ENCODE data around the gene TIMM50. TPM values are rescaled to one million over a fixed set of nuclear protein-coding genes. Genes with fewer than 3 reads are reported as not detected.

TIMM50 gene
- total RNA-seq (ENCODE audit: low replicate concordance): 39.9 and 79.3 TPM in 2 replicates

DNA sequence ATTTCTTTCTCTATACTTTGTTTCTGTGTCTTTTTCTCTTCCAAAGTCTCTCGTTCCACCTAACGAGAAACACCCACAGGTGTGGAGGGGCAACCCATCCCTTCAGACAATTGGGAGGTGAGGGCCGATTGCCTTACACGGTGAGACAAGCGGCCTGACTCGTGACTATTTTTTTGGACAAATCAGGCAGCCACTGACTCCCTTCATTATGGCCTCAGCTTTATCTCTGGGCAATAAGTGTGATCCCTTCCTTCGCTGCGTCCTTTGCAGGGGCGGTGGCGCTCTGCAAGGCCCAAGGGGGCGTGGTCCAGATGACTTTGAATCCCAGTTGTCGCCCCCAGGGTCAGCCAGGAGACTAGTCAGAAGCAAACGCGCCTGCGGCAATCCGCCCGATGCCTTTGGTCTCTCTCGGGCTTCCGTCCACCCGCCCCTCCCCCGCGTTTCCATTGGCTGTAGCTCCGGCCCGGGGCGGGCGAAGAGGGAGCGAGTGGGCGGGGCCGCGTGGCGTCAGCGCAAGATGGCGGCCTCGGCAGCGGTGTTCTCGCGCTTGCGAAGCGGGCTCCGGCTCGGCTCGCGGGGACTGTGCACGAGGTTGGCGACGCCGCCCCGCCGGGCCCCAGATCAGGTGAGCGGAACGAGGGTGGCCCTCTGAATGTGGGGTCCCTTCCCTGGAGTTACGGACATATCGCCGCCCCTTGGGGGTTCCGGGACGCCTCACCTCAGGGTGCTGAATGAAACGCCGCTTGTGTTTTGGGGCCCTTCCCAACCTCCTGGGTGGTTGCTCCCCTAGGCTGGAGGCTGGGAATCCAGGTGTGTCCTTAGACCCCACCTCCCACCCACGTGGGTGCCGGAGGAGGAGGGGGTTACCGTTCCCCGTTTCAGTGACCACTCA, at the start of gene TIMM50:
Gene TIMM50 (plus strand): TSS at position 502 of the 892 bp plus-strand sequence. CDS start 16 bp downstream, at position 518.
- peak within 1 kb of the TSS; percentile 91 for H3K4me3 Mint-ChIP-seq
- Histone ChIP-seq H3K27ac (peak within 1 kb of the TSS; percentile 34), H3F3A (ENCODE audit: low read depth) (peaks cover 25% of the 10 kb centered on the region), H3K36me3 (no peaks in the 10 kb centered on the region), H4K20me1 (ENCODE audit: low read depth) (peaks cover 6% of the 10 kb centered on the region), H3K4me3 (peak within 1 kb of the TSS; percentile 99), H3K79me2 (ENCODE audit: low read depth) (peaks cover 26% of the 10 kb centered on the region), H3K4me2 (peak within 1 kb of the TSS; percentile 95), H2AFZ (replicated peaks) (peak within 1 kb of the TSS; percentile 82), H3K4me1 (peaks cover 16% of the 10 kb centered on the region), H3K9ac (peak within 1 kb of the TSS; percentile 97), H3K27me3 (no peaks in the 10 kb centered on the region), H3K9me3 (ENCODE audit: low read depth) (no peaks in the 10 kb centered on the region)
- H3K9me3 Mint-ChIP-seq: no peaks in the 10 kb centered on the region
- H3K27ac Mint-ChIP-seq: peak within 1 kb of the TSS; percentile 85
- peak; percentile 99 for DNase-seq (ENCODE audit: low spot score)
- TF ChIP-seq, protein P1, sequence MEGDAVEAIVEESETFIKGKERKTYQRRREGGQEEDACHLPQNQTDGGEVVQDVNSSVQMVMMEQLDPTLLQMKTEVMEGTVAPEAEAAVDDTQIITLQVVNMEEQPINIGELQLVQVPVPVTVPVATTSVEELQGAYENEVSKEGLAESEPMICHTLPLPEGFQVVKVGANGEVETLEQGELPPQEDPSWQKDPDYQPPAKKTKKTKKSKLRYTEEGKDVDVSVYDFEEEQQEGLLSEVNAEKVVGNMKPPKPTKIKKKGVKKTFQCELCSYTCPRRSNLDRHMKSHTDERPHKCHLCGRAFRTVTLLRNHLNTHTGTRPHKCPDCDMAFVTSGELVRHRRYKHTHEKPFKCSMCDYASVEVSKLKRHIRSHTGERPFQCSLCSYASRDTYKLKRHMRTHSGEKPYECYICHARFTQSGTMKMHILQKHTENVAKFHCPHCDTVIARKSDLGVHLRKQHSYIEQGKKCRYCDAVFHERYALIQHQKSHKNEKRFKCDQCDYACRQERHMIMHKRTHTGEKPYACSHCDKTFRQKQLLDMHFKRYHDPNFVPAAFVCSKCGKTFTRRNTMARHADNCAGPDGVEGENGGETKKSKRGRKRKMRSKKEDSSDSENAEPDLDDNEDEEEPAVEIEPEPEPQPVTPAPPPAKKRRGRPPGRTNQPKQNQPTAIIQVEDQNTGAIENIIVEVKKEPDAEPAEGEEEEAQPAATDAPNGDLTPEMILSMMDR (IDR thresholded peaks at IDR 0.05): peak; percentile 6
- TF ChIP-seq EZH2 (IDR thresholded peaks at IDR 0.05): no peak
- no peak for TF ChIP-seq EZH2phosphoT487 (IDR thresholded peaks at IDR 0.05)
- H3K36me3 Mint-ChIP-seq: peaks cover 6% of the 10 kb centered on the region
- peaks cover 26% of the 10 kb centered on the region for H3K4me1 Mint-ChIP-seq
- H3K27me3 Mint-ChIP-seq (ENCODE audit: insufficient read depth, low read depth): no peaks in the 10 kb centered on the region

DNA sequence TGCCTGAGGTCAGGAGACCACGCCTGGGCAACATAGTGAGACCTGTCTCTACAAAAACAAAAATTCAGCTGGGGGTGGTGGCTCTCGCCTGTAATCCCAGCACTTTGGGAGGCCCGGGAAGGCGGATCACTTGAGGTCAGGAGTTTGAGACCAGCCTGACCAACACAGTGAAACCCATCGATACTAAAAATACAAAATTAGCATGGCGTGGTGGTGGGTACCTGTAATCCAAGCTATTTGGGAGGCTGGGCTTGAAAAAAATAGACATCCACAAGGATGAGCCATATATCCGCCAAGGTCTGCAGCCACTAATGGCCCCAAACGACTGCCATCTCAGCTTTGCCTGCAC, 48.0 kb upstream of the TIMM50 start:
- H3K9me3 Mint-ChIP-seq: no peaks in the 10 kb centered on the region
- Histone ChIP-seq H3K36me3 (peaks cover 16% of the 10 kb centered on the region), H3K27me3 (no peaks in the 10 kb centered on the region), H3K9me3 (ENCODE audit: low read depth) (no peaks in the 10 kb centered on the region), H3K4me3 (no peak overlapping the region), H3F3A (ENCODE audit: low read depth) (peaks cover 82% of the 10 kb centered on the region), H3K4me2 (no peak overlapping the region), H3K4me1 (peaks cover 27% of the 10 kb centered on the region), H4K20me1 (ENCODE audit: low read depth) (peaks cover 32% of the 10 kb centered on the region), H3K27ac (no peak overlapping the region), H2AFZ (replicated peaks) (no peak overlapping the region), H3K9ac (no peak overlapping the region), H3K79me2 (ENCODE audit: low read depth) (peaks cover 31% of the 10 kb centered on the region)
- peaks cover 2% of the 10 kb centered on the region for H3K27me3 Mint-ChIP-seq (ENCODE audit: insufficient read depth, low read depth)
- H3K4me1 Mint-ChIP-seq: peaks cover 38% of the 10 kb centered on the region
- no peak for TF ChIP-seq EZH2phosphoT487 (IDR thresholded peaks at IDR 0.05)
- no peak for TF ChIP-seq EZH2 (IDR thresholded peaks at IDR 0.05)
- TF ChIP-seq, protein P1 (IDR thresholded peaks at IDR 0.05): no peak
- peak overlapping the region; percentile 50 for H3K4me3 Mint-ChIP-seq
- peaks cover 17% of the 10 kb centered on the region for H3K36me3 Mint-ChIP-seq
- DNase-seq (ENCODE audit: low spot score): no peak
- H3K27ac Mint-ChIP-seq: no peak overlapping the region

DNA sequence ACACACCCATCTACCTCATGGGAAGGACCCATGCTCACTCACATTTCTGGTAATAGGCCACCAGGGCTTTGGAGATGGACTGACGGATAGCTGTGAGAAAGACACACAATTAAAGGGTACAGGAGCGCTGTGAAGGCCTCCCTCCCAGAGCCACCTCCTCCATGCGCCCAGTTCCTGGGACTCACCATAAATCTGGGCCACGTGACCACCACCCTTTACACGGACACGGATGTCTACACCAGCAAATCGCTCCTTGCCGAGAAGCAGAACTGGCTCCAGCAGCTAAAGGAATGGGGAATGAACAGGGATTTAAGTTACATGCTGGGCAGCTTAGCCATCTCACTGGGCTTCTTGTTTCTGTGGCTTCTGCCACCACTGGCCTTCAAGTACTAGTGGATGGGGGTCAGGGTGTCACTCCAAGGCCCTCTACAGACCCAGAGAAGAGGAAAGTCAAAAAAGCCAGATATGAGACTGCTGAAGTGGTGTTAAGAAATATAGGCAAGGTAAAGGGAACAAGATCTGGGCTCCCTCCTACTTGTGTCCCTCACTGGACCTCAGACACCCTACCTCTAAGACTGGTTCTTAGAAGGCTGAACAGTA, 47.1 kb upstream of the TIMM50 start:
- no peak overlapping the region for H2AFZ ChIP-seq (replicated peaks)
- H3K9me3 ChIP-seq (ENCODE audit: low read depth): no peaks in the 10 kb centered on the region
- H3K27me3 ChIP-seq: no peaks in the 10 kb centered on the region
- TF ChIP-seq EZH2 (IDR thresholded peaks at IDR 0.05) (no peak), EZH2phosphoT487 (IDR thresholded peaks at IDR 0.05) (no peak)
- TF ChIP-seq, protein P1 (IDR thresholded peaks at IDR 0.05): no peak
- Mint-ChIP-seq H3K27ac (no peak overlapping the region), H3K36me3 (peaks cover 17% of the 10 kb centered on the region), H3K9me3 (no peaks in the 10 kb centered on the region), H3K27me3 (ENCODE audit: insufficient read depth, low read depth) (peaks cover 2% of the 10 kb centered on the region), H3K4me3 (peak overlapping the region; percentile 75), H3K4me1 (peaks cover 30% of the 10 kb centered on the region)
- H4K20me1 ChIP-seq (ENCODE audit: low read depth): peaks cover 26% of the 10 kb centered on the region
- peaks cover 31% of the 10 kb centered on the region for H3K79me2 ChIP-seq (ENCODE audit: low read depth)
- no peak overlapping the region for H3K4me3 ChIP-seq
- peaks cover 74% of the 10 kb centered on the region for H3F3A ChIP-seq (ENCODE audit: low read depth)
- no peak for DNase-seq (ENCODE audit: low spot score)
- H3K4me2 ChIP-seq: no peak overlapping the region
- peaks cover 24% of the 10 kb centered on the region for H3K4me1 ChIP-seq
- H3K36me3 ChIP-seq: peaks cover 16% of the 10 kb centered on the region
- no peak overlapping the region for H3K27ac ChIP-seq
- no peak overlapping the region for H3K9ac ChIP-seq

Data from neural progenitor cell (in vitro differentiated cells).